IMR-90 (cell line): ENCODE data around the gene DUS1L. TPM values are rescaled to one million over a fixed set of nuclear protein-coding genes. Genes with fewer than 3 reads are reported as not detected.

ENCODE experiments used
- ATAC-seq: fragments of 200-7000 bp; cut with Tn5 transposase; 2 replicates; pipeline ENCODE4 v1.9.1; 2020; ENCODE audit warnings: low read depth, mild to moderate bottlenecking, moderate library complexity
- BruUV-seq: library from RNA; stranded (reverse); fragments of 400-500 nt; replicated peaks from 2 replicates; lab custom pipeline; 2021; lab: Mats Ljungman, UMichigan
- CTCF ChIA-PET: fragments of 300-600 bp; formaldehyde crosslinking; extraction: SDS; loops from one replicate; lab custom pipeline; 2021; ENCODE audit warnings: antibody characterized with exemption; lab: Yijun Ruan, JAX
- POLR2A ChIA-PET: fragments of 300-600 bp; sonication (Branson Sonifier 250); formaldehyde crosslinking; loops from one replicate; lab custom pipeline; 2022; ENCODE audit warnings: antibody characterized with exemption; ENCODE audit not compliant: unreplicated experiment; lab: Charles Lee
- DNase-seq: peaks from one replicate; pipeline ENCODE4 v3.0.0; 2013
- H2AFZ ChIP-seq: replicated peaks from 2 replicates; pipeline ENCODE3; 2013; ENCODE audit warnings: low read length, mild to moderate bottlenecking; ENCODE audit not compliant: poor library complexity
- H2AK5ac ChIP-seq: 2 replicates; pipeline ENCODE4 v1.6.1; 2013; ENCODE audit warnings: low read depth, low read length, inconsistent platforms
- H2AK9ac ChIP-seq: replicated peaks from 2 replicates; pipeline ENCODE3; 2013; ENCODE audit warnings: mild to moderate bottlenecking, low read depth, low read length, moderate library complexity; ENCODE audit not compliant: poor library complexity
- H2BK120ac ChIP-seq: 2 replicates; pipeline ENCODE4 v1.6.1; 2013; ENCODE audit warnings: low read depth, low read length, inconsistent platforms
- H2BK15ac ChIP-seq: 3 replicates; pipeline ENCODE4 v1.6.1; 2013; ENCODE audit warnings: low read depth, low read length, inconsistent platforms
- H2BK20ac ChIP-seq: 2 replicates; pipeline ENCODE4 v1.6.1; 2013; ENCODE audit warnings: low read depth, mild to moderate bottlenecking, inconsistent platforms, low read length, moderate library complexity
- H2BK5ac ChIP-seq: 2 replicates; pipeline ENCODE4 v1.6.1; 2013; ENCODE audit warnings: mild to moderate bottlenecking, low read depth, low read length, inconsistent platforms; ENCODE audit not compliant: poor library complexity, severe bottlenecking
- H3K14ac ChIP-seq: replicated peaks from 2 replicates; pipeline ENCODE4 v1.6.1; 2013; ENCODE audit warnings: low read depth, low read length, inconsistent platforms
- H3K18ac ChIP-seq: 2 replicates; pipeline ENCODE4 v1.6.1; 2013; ENCODE audit warnings: low read depth, low read length, control low read depth
- H3K23ac ChIP-seq: 2 replicates; pipeline ENCODE4 v1.6.1; 2013; ENCODE audit warnings: low read depth, low read length, inconsistent platforms
- H3K27ac ChIP-seq: 2 replicates; pipeline ENCODE4 v1.5.1; 2013; ENCODE audit warnings: mild to moderate bottlenecking, control low read depth, low read length; ENCODE audit not compliant: insufficient read depth
- H3K27me3 ChIP-seq: 2 replicates; pipeline ENCODE4 v1.6.1; 2013; ENCODE audit warnings: low read length; ENCODE audit not compliant: control insufficient read depth, insufficient read depth
- H3K36me3 ChIP-seq: 2 replicates; pipeline ENCODE4 v1.6.1; 2013; ENCODE audit warnings: low read length, mixed read lengths; ENCODE audit not compliant: control insufficient read depth, insufficient read depth
- H3K4ac ChIP-seq: 2 replicates; pipeline ENCODE4 v1.6.1; 2013; ENCODE audit warnings: low read depth, low read length, inconsistent platforms
- H3K4me1 ChIP-seq: 2 replicates; pipeline ENCODE4 v1.6.1; 2013; ENCODE audit warnings: low read length, mixed read lengths; ENCODE audit not compliant: control insufficient read depth, insufficient read depth
- H3K4me2 ChIP-seq: 2 replicates; pipeline ENCODE4 v1.6.1; 2013; ENCODE audit warnings: low read depth, mild to moderate bottlenecking, control low read depth, low read length, moderate library complexity
- H3K4me3 ChIP-seq: 2 replicates; pipeline ENCODE4 v1.5.1; 2013; ENCODE audit warnings: low read depth, mild to moderate bottlenecking, control low read depth, low read length, moderate library complexity; ENCODE audit not compliant: insufficient read depth
- H3K56ac ChIP-seq: 2 replicates; pipeline ENCODE4 v1.6.1; 2013; ENCODE audit warnings: low read length, inconsistent platforms; ENCODE audit not compliant: insufficient read depth; ENCODE audit errors: extremely low read depth
- H3K79me1 ChIP-seq, 2 experiments: 2 replicates each; pipeline ENCODE4 v1.6.1; 2013; ENCODE audit warnings: low read length in 2 of 2, inconsistent platforms in 1 of 2, low read depth in 1 of 2
- H3K9ac ChIP-seq: 2 replicates; pipeline ENCODE4 v1.6.1; 2013; ENCODE audit warnings: low read depth, low read length, control low read depth
- H3K9me1 ChIP-seq: 2 replicates; pipeline ENCODE4 v1.6.1; 2013; ENCODE audit warnings: low read length, inconsistent platforms; ENCODE audit not compliant: insufficient read depth
- H3K9me3 ChIP-seq: 2 replicates; pipeline ENCODE4 v1.6.1; 2013; ENCODE audit warnings: low read length; ENCODE audit not compliant: control insufficient read depth, insufficient read depth
- H4K20me1 ChIP-seq: 2 replicates; pipeline ENCODE4 v1.6.1; 2013; ENCODE audit warnings: low read length, inconsistent platforms; ENCODE audit not compliant: insufficient read depth
- H4K5ac ChIP-seq: 2 replicates; pipeline ENCODE4 v1.6.1; 2013; ENCODE audit warnings: mild to moderate bottlenecking, low read depth, low read length, control low read depth
- H4K8ac ChIP-seq, 2 experiments: 2 replicates each; pipeline ENCODE4 v1.6.1; 2013; ENCODE audit warnings: low read depth in 2 of 2, low read length in 2 of 2, control low read depth in 1 of 2, inconsistent platforms in 1 of 2
- H4K91ac ChIP-seq: 2 replicates; pipeline ENCODE4 v1.6.1; 2013; ENCODE audit warnings: low read depth, low read length, inconsistent platforms; ENCODE audit not compliant: insufficient read depth
- BHLHE40 ChIP-seq: fragments of 150-350 bp; IDR thresholded peaks from 2 replicates; pipeline ENCODE4 v1.6.1; 2016; ENCODE audit warnings: mild to moderate bottlenecking, low read depth, low read length
- CEBPB ChIP-seq: IDR thresholded peaks from 2 replicates; pipeline ENCODE4 v1.6.1; 2012; ENCODE audit warnings: low read depth, low read length, improper control_type of control experiment
- CHD1 ChIP-seq: IDR thresholded peaks from 2 replicates; pipeline ENCODE4 v1.6.1; 2012; ENCODE audit warnings: low read depth, low read length, improper control_type of control experiment
- FOS ChIP-seq: fragments of 150-350 bp; IDR thresholded peaks from 2 replicates; pipeline ENCODE4 v1.6.1; 2016; ENCODE audit warnings: low read depth, low read length
- MAFK ChIP-seq: IDR thresholded peaks from 2 replicates; pipeline ENCODE4 v1.6.1; 2012; ENCODE audit warnings: low read depth, low read length, improper control_type of control experiment
- NFE2L2 ChIP-seq: fragments of 150-350 bp; IDR thresholded peaks from 2 replicates; pipeline ENCODE4 v1.6.1; 2016; ENCODE audit warnings: low read depth, mild to moderate bottlenecking, low read length
- POLR2A ChIP-seq: IDR thresholded peaks from 2 replicates; pipeline ENCODE4 v1.6.1; 2012; ENCODE audit warnings: mild to moderate bottlenecking, low read depth, low read length
- RAD21 ChIP-seq: IDR thresholded peaks from 2 replicates; pipeline ENCODE4 v1.6.1; 2012; ENCODE audit warnings: low read length, improper control_type of control experiment
- RCOR1 ChIP-seq: IDR thresholded peaks from 2 replicates; pipeline ENCODE4 v1.6.1; 2012; ENCODE audit warnings: mild to moderate bottlenecking, low read length, improper control_type of control experiment; ENCODE audit not compliant: insufficient replicate concordance
- RFX5 ChIP-seq: IDR thresholded peaks from 2 replicates; pipeline ENCODE4 v1.8.0; 2012; ENCODE audit warnings: low read depth, mild to moderate bottlenecking, low read length, moderate library complexity
- SMC3 ChIP-seq: fragments of 150-350 bp; IDR thresholded peaks from 2 replicates; pipeline ENCODE4 v1.6.1; 2016; ENCODE audit warnings: low read depth, mild to moderate bottlenecking, antibody characterized with exemption, low read length, moderate library complexity
- WGBS, 2 experiments: methylation state at CpG; one replicate each; pipeline versions ENCODE4 v1.1.5 to v1.1.7; 2013; ENCODE audit warnings: missing lambda C conversion rate in 2 of 2; ENCODE audit not compliant: insufficient read length in 1 of 2; ENCODE audit errors: extremely low coverage in 2 of 2; 5-methylcytosine and 5-hydroxymethylcytosine counted together
- dilution Hi-C: fragments of 300-500 bp; cut with HindIII; formaldehyde crosslinking; loops from one replicate; pipeline ENCODE4 v1.14.3; 2018; ENCODE audit warnings: low sequenced_read_pairs; ENCODE audit not compliant: unreplicated experiment
- in situ Hi-C: fragments of 300-500 bp; cut with MboI; formaldehyde crosslinking; loops from 3 replicates; pipeline ENCODE4 v1.14.3; 2019; ENCODE audit warnings: low sequenced_read_pairs, inconsistent platforms, mixed read lengths
- intact Hi-C: fragments of 100-400 bp; cut with micrococcal nuclease; formaldehyde crosslinking; loops from 2 replicates; pipeline ENCODE4 v1.10.0; 2022
- polyA plus RNA-seq, 3 experiments: library from polyadenylated mRNA; depleted of rRNA; stranded (reverse); fragments of >200 nt; gene quantifications; 2 replicates each; pipeline ENCODE4 v1.2.3, GENCODE V29; 2012; ENCODE audit warnings: low replicate concordance in 1 of 3
- total RNA-seq: library from RNA; depleted of rRNA; stranded (reverse); fragments of >200 nt; gene quantifications from 2 replicates; pipeline ENCODE4 v1.2.3, GENCODE V29; 2012
- TF ChIP-seq, protein P1 (sequence below): fragments of 150-350 bp; IDR thresholded peaks from 2 replicates; pipeline ENCODE4 v1.6.1; 2016; ENCODE audit warnings: low read depth, mild to moderate bottlenecking, low read length, moderate library complexity, borderline replicate concordance
- TF ChIP-seq, protein P2 (sequence below): conservative IDR thresholded peaks from 2 replicates; pipeline ENCODE4 v1.5.1; 2012; ENCODE audit warnings: mild to moderate bottlenecking, low read depth, low read length, improper control_type of control experiment

The DUS1L gene
- total and polyA plus RNA-seq, 2 of the 4 experiments (the other 2 are of a cell fraction), result 29.0 to 76.9 TPM

DNA sequence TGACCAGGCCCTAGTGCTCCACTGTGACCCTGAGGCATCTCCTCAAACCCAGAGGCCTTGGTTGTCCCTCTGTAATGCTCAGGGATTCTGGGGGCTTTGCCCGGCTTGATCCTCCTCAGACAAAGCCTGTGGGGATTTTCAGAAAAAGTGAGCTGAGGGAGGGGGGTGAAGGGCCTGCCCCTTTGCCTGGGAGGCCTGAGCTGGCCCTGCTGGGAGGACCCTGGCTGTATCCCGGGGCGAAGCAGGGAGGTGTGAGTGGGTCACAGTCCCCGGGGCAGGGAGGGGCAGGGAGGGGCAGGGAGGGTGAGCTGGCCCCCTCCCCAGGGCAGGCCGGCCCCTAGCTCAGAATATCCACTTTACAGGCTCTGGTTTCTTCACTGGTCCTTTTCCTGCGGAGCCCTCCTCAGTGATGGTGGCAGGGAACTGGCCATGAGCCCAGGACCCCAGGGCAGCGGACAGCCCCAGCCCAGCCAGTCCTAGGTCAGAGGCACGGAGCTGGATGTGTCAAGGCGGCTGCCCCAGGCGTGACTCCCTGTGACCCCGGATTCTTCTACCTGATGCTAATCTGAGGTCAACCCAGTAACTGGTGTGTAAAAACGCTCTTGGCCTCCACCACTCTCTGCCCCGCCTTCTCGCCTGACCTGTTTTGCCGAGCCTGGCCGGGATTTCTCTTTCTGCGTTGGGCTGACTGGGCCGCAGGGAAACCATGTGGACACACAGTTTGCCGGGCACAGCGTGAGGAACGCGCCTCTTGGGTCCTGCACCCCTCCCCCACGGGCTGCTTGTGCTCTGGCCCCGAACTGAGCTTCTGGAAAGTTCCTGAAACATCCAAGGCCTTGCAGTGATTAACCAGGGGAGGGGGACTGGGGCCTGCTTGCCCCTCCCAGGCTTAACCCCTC, 38.2 kb upstream of the DUS1L start:
- Histone ChIP-seq H4K8ac (no peak overlapping the region), H3K4me3 (no peak overlapping the region), H4K20me1 (no peaks in the 10 kb centered on the region), H3K23ac (no peak overlapping the region), H4K91ac (no peak overlapping the region), H2AK5ac (no peak overlapping the region), H3K4ac (no peak overlapping the region), H2BK15ac (no peak overlapping the region), H3K4me1 (peaks cover 21% of the 10 kb centered on the region), H3K36me3 (no peaks in the 10 kb centered on the region; the same call in 1 of the 2 replicates), H3K14ac (no peak overlapping the region), H3K56ac (no peak overlapping the region), H2AK9ac (peak overlapping the region; percentile 42), H3K27ac (no peak overlapping the region), H2BK20ac (no peak overlapping the region), H2BK5ac (no peak overlapping the region), H3K9me3 (no peaks in the 10 kb centered on the region), H3K18ac (no peak overlapping the region), H3K9me1 (0 out of 2 replicates have a peak, but pooled peaks cover 5% of the 10 kb centered on the region), H2AFZ (no peak overlapping the region), H2BK120ac (no peak overlapping the region), H3K27me3 (no peaks in the 10 kb centered on the region), H3K79me1 (peaks cover 0 to 18% of the 10 kb centered on the region in 2 experiments; a peak in 2 of 4 replicates), H4K5ac (no peak overlapping the region), H3K9ac (no peak overlapping the region), H3K4me2 (no peak overlapping the region)
- ATAC-seq (no peak), DNase-seq (no peak)
- ChIA-PET CTCF (no interaction called here), POLR2A (no interaction called here)
- intact Hi-C loops (no loop called here), in situ Hi-C loops (no loop called here), dilution Hi-C loops (no loop called here)
- no TSS peak for BruUV-seq
- WGBS, 2 experiments, result 65% methylated on average over 8 of the region's 24 CpGs; no CpG with 5 or more reads in 1 of the 2 experiments
- no peak for TF ChIP-seq RAD21
- TF ChIP-seq, protein P1, sequence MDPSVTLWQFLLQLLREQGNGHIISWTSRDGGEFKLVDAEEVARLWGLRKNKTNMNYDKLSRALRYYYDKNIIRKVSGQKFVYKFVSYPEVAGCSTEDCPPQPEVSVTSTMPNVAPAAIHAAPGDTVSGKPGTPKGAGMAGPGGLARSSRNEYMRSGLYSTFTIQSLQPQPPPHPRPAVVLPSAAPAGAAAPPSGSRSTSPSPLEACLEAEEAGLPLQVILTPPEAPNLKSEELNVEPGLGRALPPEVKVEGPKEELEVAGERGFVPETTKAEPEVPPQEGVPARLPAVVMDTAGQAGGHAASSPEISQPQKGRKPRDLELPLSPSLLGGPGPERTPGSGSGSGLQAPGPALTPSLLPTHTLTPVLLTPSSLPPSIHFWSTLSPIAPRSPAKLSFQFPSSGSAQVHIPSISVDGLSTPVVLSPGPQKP, result no peak
- TF ChIP-seq FOS, result no peak
- TF ChIP-seq BHLHE40, result no peak
- TF ChIP-seq CHD1, result no peak
- TF ChIP-seq RFX5, result no peak
- no peak for TF ChIP-seq RCOR1
- TF ChIP-seq MAFK, result no peak
- no peak for TF ChIP-seq CEBPB
- TF ChIP-seq, protein P2, sequence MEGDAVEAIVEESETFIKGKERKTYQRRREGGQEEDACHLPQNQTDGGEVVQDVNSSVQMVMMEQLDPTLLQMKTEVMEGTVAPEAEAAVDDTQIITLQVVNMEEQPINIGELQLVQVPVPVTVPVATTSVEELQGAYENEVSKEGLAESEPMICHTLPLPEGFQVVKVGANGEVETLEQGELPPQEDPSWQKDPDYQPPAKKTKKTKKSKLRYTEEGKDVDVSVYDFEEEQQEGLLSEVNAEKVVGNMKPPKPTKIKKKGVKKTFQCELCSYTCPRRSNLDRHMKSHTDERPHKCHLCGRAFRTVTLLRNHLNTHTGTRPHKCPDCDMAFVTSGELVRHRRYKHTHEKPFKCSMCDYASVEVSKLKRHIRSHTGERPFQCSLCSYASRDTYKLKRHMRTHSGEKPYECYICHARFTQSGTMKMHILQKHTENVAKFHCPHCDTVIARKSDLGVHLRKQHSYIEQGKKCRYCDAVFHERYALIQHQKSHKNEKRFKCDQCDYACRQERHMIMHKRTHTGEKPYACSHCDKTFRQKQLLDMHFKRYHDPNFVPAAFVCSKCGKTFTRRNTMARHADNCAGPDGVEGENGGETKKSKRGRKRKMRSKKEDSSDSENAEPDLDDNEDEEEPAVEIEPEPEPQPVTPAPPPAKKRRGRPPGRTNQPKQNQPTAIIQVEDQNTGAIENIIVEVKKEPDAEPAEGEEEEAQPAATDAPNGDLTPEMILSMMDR, result no peak
- no peak for TF ChIP-seq NFE2L2
- TF ChIP-seq SMC3, result no peak
- no peak for TF ChIP-seq POLR2A
